ENCODE results near the gene PPP1R1C.
"Not testable (repeated sequence)": the region's sequence is repeated elsewhere in the genome, so short reads cannot be mapped to it uniquely, and the experiment has no call there.

Gene PPP1R1C

DNA sequence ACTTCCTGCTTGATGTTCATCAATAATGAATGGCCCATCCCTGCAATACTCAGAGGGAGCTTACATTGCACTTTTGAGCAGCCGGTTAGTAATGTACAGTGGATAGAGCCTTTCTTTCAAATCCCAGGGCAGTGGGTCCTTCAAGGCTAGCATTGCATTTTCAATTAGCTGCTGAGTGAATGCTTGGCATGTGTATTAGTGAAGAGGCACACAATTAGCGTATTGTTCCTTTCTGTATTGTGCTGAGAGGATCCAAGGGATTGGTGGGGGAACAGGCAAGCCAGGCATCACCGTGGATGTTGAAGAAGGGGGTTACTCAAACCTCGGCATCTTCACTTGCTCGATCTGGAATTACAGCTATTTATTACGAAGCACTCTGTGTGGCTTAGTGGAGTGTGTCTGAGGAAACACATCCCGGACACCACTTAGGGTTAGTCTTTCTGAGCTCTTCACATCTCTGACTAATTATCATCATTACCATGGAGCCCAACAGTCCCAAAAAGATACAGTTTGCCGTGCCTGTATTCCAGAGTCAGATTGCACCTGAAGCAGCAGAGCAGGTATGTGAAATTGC is at the start of gene PPP1R1C:
Gene PPP1R1C (plus strand): TSS at position 222 of the 574 bp plus-strand sequence. CDS start 258 bp downstream, at position 480.
- DNase-seq = no peak

DNA sequence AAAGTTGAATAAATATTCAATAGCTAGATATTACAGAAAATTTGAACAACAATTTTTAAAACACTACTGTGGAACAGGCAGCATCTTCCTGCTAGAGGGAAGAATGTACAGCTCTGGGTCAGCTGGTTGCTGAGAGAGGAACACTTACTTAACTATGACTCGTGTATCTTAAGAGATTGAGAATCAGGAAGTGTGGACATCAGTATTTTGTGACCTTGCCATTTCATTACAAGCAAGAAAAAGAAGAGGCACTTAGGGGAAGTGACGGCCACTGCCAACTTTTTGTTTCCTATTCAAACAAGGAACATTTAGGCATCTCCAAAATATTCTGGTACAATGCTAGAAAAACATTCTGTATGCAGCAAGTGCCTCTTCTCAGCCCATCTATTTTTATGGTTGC is 48.2 kb upstream of the PPP1R1C start:
- no peak for DNase-seq

GRCh38 chr2:181943411-181944124 is 42.1 kb upstream of the PPP1R1C start:
- no peak for DNase-seq

DNA sequence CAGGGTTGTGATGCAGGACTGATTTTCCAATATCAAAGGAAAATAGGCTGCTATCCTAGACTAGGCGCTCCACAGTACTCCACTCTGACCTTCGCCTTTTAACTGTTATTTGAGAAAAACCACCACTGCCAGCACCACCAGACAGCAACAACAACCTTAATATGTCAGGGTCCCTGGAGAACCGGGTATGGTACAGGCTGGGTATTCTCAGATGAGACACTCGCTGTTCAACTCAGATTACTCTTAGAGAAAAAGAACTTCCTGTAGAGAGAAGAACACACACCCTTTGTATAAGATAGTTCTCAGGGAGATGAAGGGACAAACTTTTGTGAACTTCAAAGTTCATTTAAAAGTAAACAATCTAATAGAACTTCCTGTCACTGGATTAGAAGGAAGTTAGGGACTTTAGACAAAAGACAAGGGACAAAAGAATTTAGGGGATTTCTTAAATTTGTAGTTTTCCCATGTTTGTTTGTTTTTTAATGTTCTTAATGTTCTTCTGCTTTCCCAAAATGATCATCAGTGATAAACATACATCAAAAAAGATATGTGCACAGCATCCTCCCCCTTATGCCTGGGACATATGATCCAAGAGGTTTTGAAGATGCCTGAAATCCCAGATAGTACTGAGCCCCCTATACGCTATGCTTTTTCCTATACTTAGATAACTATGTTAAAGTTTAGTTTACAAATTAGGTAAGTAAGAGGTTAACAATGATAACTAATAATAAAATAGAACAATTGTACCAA is 41.3 kb upstream of the PPP1R1C start:
- no peak for DNase-seq

- no peak for DNase-seq
Observed at GRCh38 chr2:181944914-181945291, 40.8 kb upstream of the PPP1R1C start.

- no peak for DNase-seq
Observed at GRCh38 chr2:181946444-181947127, 39.1 kb upstream of the PPP1R1C start.

DNA sequence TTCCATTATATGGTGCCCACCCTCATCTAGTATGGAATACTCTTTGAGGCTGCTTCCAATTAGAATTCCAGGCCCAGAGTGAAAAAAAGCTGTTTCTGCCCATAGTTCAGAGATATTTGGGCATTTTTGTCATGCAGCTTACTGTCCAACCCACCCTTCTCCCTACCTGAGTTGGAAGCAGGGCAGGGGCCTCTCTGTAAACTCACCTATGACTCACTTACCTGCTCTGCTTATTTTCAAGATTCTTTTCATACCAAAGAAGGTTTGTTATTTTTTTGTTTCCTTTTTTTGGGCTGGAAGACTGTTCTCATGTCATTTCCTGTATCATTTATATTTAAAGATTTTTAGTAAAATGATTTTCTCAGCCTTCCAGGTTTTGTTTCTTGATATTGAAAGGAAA is 38.4 kb upstream of the PPP1R1C start:
- no peak for DNase-seq

GRCh38 chr2:181948227-181948626 is 37.4 kb upstream of the PPP1R1C start:
- DNase-seq = no peak

GRCh38 chr2:181949047-181949446 is 36.6 kb upstream of the PPP1R1C start:
- DNase-seq = no peak

GRCh38 chr2:181952404-181953226 is 33.0 kb upstream of the PPP1R1C start:
- DNase-seq = no peak

DNA sequence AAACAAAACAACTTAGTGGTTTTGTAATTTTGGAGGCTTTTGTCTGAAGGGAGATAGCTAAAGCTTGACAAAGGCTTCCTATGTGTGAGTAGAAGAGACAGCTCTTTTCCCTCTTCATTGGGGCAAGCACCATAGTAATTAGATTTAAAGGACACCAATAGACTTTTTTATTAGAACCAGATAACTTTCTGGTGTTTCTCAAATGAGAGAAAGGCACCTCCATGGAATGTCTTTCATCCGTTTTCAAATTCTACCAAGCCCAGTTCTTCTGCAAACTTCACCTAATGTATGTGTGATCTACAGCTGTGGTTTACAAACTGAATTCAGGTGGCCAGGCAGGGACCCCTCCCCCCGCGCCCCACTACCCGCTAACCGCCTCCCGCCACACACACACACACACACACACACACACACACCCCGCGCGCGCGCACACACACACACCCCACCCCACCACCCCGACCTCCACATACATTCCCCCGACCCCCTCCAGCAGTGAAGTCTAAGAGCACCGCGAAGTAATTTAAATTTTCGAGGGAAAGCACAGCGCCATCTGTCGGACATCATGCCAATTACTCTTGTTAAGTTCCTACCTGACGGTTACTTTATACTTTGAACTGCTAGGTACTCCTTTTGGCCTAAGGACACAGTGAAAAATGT is 31.6 kb upstream of the PPP1R1C start:
- peak; percentile 68 to 70 for DNase-seq

DNA sequence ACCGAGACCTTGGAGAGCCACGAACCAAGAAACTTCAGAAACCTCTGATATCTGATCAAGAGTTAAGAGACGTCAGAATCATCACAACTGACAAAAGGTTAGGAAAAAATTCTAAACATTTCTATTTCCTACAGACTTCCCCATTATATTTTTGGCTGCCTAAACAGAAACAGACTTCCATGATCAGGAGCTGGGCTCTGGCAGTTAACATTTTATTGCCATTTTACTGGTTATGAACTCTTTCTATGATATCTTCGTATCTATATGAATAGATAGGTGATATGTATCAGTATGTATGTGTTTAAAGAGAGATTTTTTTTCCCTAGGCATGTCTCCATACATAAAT is 31.1 kb upstream of the PPP1R1C start:
- no peak for DNase-seq

- no peak for DNase-seq
Observed at GRCh38 chr2:181955010-181955409, 30.6 kb upstream of the PPP1R1C start.

GRCh38 chr2:181955866-181956265 is 29.8 kb upstream of the PPP1R1C start:
- DNase-seq = not testable (repeated sequence)

- no peak for DNase-seq
Observed at GRCh38 chr2:181957668-181958067, 28.0 kb upstream of the PPP1R1C start.

- DNase-seq = no peak
Observed at GRCh38 chr2:181958726-181959125, 26.9 kb upstream of the PPP1R1C start.

GRCh38 chr2:181959508-181959907 is 26.1 kb upstream of the PPP1R1C start:
- DNase-seq = no peak

DNA sequence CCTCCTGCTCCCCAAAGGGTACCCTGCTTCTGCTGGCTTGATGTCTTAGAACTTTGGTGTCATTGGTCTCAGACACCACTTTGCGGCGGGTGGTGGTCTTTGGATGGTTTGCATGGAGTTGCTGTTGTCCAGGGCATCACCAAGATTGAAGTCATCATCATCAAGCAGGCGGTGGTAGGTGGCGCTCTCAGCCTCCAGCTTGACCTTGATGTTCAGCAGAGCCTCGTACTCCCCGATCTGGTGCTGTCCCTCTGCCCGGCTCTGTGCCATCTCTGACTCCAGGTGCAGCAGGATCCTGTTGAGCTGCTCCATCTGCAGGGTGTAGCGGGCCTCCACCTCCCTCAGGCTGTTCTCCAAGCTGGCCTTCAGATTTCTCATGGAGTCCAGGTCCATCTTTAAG is 24.5 kb upstream of the PPP1R1C start:
- DNase-seq = not testable (repeated sequence)

DNA sequence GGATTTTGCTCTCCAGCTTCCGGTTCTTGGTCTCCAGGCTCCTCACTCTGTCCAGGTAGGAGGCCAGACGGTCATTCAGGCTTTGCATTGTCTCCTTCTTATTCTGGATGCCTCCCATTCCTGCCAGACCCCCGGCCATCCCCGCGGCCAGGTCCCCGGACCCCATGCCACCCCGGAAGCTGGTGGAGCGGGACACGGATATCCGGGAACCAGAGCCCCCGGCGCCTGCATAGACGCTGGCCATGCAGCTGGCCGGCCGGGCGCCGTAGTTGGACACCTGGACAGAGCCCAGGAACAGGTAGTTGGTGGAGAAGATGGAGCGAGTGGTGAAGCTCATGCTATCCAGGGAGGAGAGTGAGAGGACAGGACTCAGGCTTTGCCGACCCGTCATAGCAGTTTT is 23.5 kb upstream of the PPP1R1C start:
- no peak for DNase-seq

DNA sequence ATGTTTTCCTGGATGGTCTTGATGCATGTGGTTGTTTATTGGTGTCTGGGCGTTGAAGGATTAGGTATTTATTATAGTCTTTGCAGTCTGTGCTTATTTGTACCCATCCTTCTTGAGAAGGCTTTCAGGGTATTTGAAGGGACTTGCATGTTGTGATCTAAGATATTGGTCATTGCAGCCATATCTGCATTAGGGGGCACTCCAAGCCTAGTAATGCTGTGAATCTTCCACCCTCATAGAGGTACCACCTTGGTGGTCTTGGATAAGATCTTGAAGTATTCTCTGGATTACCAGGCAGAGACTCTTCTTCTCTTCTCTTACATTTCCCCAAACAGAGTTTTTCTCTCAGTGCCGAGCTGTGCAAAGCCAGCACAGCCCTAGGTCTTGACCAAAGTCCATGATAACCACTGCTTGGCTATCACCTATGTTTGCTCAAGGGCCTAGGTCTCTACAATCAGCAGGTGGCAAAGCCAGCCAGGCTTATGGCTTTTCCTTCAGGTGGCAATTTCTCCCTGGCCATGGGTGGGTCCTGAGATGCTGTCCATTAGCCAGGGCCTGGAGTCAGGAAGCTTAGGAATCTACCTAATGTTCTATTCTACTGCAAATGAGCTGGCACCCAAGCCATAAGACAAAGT is 15.4 kb upstream of the PPP1R1C start:
- DNase-seq = no peak

DNA sequence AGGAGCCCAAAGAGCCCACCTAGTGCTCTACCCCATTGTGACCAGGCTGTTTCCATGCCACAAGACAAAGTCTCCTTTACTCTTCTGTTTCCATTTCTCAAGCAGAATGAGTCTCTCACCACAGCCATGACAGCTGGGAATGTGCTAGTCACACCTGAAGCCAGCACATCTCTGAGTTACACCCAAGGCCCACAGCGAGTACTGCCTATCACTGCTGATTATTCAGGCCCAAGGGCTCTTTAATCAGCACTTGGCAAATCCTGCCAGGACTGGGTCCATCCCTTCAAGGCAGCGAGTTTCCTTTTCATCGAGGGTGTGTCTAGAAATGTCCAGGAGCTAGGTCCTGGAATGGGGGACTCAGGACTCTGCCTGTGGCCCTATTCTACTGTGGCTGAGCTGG is 14.6 kb upstream of the PPP1R1C start:
- no peak for DNase-seq

Data from stimulated activated CD4-positive, alpha-beta T cell treated with anti-CD3 and anti-CD28 coated beads, Interleukin-2, amount 100 ng/mL, for 24 hours (primary cell).